Aorta (tissue), 5 donors: ENCODE results near the gene C11orf68. TPM values are rescaled to one million over a fixed set of nuclear protein-coding genes. Genes with fewer than 3 reads are reported as not detected.

ENCODE experiments used
- ATAC-seq: fragments of 200-7000 bp; cut with Tn5 transposase; one replicate; pipeline ENCODE4 v1.9.1; 2022; ENCODE audit warnings: moderate library complexity; ENCODE audit not compliant: low FRiP score
- DNase-seq, 2 donors: peaks; one replicate each; pipeline ENCODE4 v3.0.0-alpha.2; 2020
- H3K27ac ChIP-seq, 2 donors: one replicate each; pipeline ENCODE4 v1.5.1; 2013; ENCODE audit warnings: low read length in 2 of 2, mild to moderate bottlenecking in 2 of 2, moderate library complexity in 2 of 2, control low read depth in 1 of 2, inconsistent platforms in 1 of 2, low read depth in 1 of 2
- H3K27me3 ChIP-seq, 2 donors: one replicate each; pipeline ENCODE4 v1.6.1; 2013; ENCODE audit warnings: control low read depth in 1 of 2, low read length in 1 of 2, mild to moderate bottlenecking in 1 of 2, moderate library complexity in 1 of 2; ENCODE audit not compliant: insufficient read depth in 2 of 2, control insufficient read depth in 1 of 2
- H3K36me3 ChIP-seq, 2 donors: one replicate each; pipeline ENCODE4 v1.6.1; 2013; ENCODE audit warnings: control low read depth in 1 of 2, low read length in 1 of 2, mild to moderate bottlenecking in 1 of 2; ENCODE audit not compliant: insufficient read depth in 2 of 2, control insufficient read depth in 1 of 2
- H3K4me1 ChIP-seq, 2 donors: one replicate each; pipeline ENCODE4 v1.6.1; 2013; ENCODE audit warnings: low read length in 2 of 2, control low read depth in 1 of 2, mild to moderate bottlenecking in 1 of 2, moderate library complexity in 1 of 2; ENCODE audit not compliant: insufficient read depth in 2 of 2, control insufficient read depth in 1 of 2
- H3K4me3 ChIP-seq, 2 donors: one replicate each; pipeline ENCODE4 v1.5.1; 2013; ENCODE audit warnings: low read length in 2 of 2, control low read depth in 1 of 2, mild to moderate bottlenecking in 1 of 2
- H3K9me3 ChIP-seq: one replicate; pipeline ENCODE4 v1.6.1; 2013; ENCODE audit warnings: mild to moderate bottlenecking, low read length; ENCODE audit not compliant: control insufficient read depth
- WGBS, 2 donors: extraction: QIAGEN DNeasy Blood & Tissue Kit; methylation state at CpG; one replicate each; pipeline ENCODE4 v1.1.7; 2013; 5-methylcytosine and 5-hydroxymethylcytosine counted together
- intact Hi-C, 2 donors: fragments of 100-400 bp; cut with DNase I; formaldehyde crosslinking; loops; one replicate each; pipeline versions ENCODE4 v1.14.2 to v1.15.0; 2022
- polyA plus RNA-seq, 2 donors: library from polyadenylated mRNA; stranded (reverse); fragments of 200-250 nt; gene quantifications; one replicate each; pipeline ENCODE4 v1.2.3, GENCODE V29; 2013
- total RNA-seq, 2 donors: library from RNA; stranded (reverse); fragmentation: NEBNext Ultra II Directional; extraction: Animal tissue kit (Norgen Biotek cat#: 25700); gene quantifications; one replicate each; pipeline ENCODE4 v1.2.1, GENCODE V29; 2021
- donor health status: healthy with polysubstance abuse.
- donor health status: Bipolar disorder and iron deficiency.
- donor health status: DM: no; HTN: no; CAD: no.
- donor health status: DM: no; HTN: no; CAD: no.
- donor health status: DM: yes; HTN: yes; CAD: no.

The C11orf68 gene
- total and polyA plus RNA-seq, 4 donors = 34.9 to 55.3 (median 46.5) TPM

DNA sequence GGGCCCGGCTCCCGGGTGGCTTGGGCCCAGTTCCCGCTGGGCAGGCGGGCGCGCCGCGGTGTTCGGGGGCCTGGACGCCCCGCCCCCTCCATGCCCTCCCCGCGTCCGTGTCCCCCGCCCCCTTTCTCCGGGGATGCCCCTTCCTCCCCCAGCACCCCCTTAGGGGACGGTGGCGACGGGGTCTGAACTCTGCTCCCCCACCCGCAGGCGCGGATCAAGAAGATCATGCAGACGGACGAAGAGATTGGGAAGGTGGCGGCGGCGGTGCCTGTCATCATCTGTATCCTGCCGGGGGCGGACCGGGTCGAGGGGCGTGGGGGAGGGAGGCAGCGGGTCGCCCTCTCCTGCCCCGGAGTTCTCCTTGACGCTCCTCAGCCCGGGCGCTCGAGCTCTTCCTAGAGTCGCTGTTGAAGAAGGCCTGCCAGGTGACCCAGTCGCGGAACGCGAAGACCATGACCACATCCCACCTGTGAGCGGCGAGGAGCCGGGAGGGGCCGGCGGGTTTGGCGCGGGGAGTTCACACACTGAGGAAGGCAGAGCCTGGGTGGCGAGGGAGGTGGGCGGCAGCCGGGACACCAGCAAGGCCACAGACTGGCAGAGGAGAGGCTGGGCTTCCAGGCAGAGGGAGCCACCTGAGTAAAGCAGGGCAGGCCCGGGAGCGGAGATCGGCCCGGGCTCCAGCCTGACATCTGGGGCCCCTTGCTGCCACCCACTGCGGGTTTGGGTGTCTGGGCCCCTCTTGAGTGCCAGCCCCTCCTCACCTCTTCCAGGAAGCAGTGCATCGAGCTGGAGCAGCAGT lies 910 bp upstream of the C11orf68 start:
- WGBS, 2 donors = 0 to 1% methylated on average over 51 to 60 of the region's 60 CpGs
- Histone ChIP-seq H3K9me3 (no peaks in the 10 kb centered on the region), H3K36me3 (no peaks in the 10 kb centered on the region), H3K4me3 (peak overlapping the region; percentile 51 to 64), H3K27ac (peak overlapping the region in 1 of 2 donors; percentile 74), H3K27me3 (no peaks in the 10 kb centered on the region), H3K4me1 (peaks cover 0 to 1% of the 10 kb centered on the region in 2 donors)
- ATAC-seq = peak; percentile 42
- DNase-seq = peak in 1 of 2 donors; percentile 77
- intact Hi-C loops = loop anchor here (1.0 to 5.0 kb wide), 5 partner anchors 31 to 61 kb away; partner anchors contain the start of genes FIBP (in 2 of the 2), SART1 (in 2 of the 2) and CFL1 (in 1 of the 2)

DNA sequence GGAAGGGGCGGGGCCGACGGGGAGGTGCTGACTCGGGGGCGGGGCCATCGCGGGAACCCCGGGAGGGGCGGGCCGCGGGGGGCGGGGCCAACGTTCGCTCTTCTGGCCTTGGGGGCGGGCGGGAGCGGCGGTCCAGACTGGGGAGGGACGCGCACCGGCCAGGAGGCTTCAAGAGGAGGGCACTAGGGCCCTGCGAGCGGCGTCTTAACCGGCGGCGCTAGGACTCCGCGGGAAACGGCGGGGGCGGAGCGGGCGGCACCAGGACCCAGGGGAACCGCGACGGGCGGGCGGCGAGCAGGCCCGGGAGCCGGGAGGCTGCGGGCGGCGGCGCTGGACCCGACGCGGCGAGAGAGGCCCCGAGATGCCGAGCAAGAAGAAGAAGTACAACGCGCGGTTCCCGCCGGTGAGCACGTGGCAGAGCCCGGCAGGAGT lies 295 bp upstream of the C11orf68 start, which contains the start of gene DRAP1:
Gene DRAP1 (plus strand): TSS at position 286 of the 432 bp plus-strand sequence. CDS start 76 bp downstream, at position 362.
- Histone ChIP-seq H3K4me3 (peak within 1 kb of the TSS; percentile 68 to 89), H3K4me1 (peaks cover 0 to 1% of the 10 kb centered on the region in 2 donors), H3K27ac (peak within 1 kb of the TSS; percentile 83 to 91), H3K36me3 (no peaks in the 10 kb centered on the region), H3K9me3 (no peaks in the 10 kb centered on the region), H3K27me3 (no peaks in the 10 kb centered on the region)
- intact Hi-C loops = loop anchor here in 1 of 2 donors (1.0 to 2.0 kb wide), 3 partner anchors 30 to 61 kb away; partner anchors contain the start of genes CFL1, FIBP and SART1
- peak; percentile 95 for ATAC-seq
- WGBS, 2 donors = 1 to 2% methylated on average over 18 to 59 of the region's 59 CpGs
- peak; percentile 99 to 100 for DNase-seq

DNA sequence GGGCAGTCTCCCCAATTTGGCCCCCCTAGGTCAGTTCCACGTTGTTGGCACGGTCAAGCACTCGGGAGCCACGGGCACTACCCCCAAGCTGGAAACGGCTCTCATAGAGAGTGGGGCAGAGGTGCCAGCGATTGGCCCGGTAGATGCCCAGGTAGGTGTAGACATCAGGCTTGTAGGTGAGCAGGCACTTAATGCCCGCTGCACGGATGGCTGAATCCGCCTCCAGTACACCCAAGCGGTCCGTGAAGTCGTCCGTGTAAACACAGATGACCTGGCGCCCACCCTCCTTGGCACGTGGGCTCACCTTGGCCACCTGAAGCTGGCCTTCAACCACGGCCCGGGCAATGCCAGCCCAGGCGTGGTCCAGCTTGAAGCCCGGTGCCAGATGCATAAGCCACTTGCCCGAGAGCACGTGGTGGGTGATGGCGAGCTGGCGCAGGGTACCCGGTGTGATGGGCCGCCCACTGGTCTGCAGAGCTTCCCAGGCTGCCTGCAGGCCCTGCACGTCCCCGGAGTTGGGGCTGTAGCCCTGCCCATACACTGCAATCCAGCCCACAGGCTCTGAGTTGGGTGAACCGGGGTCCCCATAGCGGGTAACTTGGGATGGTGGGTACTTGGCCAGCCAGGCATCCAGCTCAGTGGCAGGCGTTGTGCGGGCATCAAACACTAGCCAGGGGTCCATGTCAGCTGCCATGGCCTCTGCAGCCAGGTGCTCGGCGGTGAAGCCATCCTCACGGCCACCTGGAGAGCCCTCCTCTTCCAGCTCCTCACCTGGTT lies 1.2 kb downstream of the C11orf68 start:
- Histone ChIP-seq H3K27ac (peak overlapping the region; percentile 83 to 91), H3K9me3 (no peaks in the 10 kb centered on the region), H3K36me3 (no peaks in the 10 kb centered on the region), H3K4me1 (peaks cover 0 to 1% of the 10 kb centered on the region in 2 donors), H3K27me3 (no peaks in the 10 kb centered on the region), H3K4me3 (peak overlapping the region; percentile 68 to 89)
- intact Hi-C loops = loop anchor here in 1 of 2 donors (2.0 kb wide), 1 partner anchor 29 kb away; the partner anchor contains the start of gene FIBP
- WGBS, 2 donors = 58 to 59% methylated on average over 35 of the region's 35 CpGs
- DNase-seq = no peak
- no peak for ATAC-seq

DNA sequence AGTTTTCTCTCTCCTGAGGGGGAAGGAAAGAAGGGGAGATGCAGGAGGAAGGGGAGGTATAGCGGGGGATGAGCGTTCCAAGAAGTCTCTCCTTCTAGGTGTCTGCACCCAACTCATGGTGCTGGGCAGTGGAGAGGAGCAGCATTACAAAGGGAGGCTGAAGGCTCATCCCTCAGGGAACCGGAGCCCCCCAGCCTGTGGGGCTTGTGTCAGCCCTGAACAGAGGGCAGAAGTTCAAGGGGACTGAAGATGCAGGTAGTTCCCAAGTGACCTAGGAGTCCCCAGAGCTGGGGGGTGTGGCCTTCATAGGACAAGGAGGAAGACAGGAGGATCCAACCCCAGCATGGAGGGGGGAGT lies 1.8 kb downstream of the C11orf68 start:
- DNase-seq (no peak), ATAC-seq (no peak)
- Histone ChIP-seq H3K4me3 (no peak overlapping the region), H3K4me1 (peaks cover 0 to 1% of the 10 kb centered on the region in 2 donors), H3K36me3 (no peaks in the 10 kb centered on the region), H3K9me3 (no peaks in the 10 kb centered on the region), H3K27ac (peak overlapping the region; percentile 23 to 91), H3K27me3 (no peaks in the 10 kb centered on the region)
- WGBS, 2 donors = 88 to 100% methylated on average over 3 of the region's 3 CpGs
- intact Hi-C loops = no loop called here

DNA sequence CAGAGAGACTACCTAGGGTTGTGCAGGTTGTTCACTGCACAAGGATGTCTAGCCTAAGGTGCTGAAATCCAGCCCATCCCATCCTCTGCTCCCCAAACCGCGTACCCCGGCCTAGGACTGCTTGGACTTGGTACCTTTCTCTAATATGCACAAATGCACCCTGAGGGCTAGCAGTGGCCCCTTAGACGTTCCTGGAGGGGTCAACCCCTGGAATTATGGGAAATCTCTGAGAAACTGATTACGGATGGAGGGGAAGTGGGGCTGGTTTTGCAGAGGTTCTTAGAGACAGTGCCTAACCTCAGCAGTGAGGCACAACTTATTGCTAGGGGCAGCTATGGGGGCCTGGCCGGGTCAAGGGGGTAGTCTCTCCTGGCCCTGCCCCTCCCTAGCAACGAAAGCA lies 2.5 kb downstream of the C11orf68 start:
- Histone ChIP-seq H3K27me3 (no peaks in the 10 kb centered on the region), H3K4me1 (peaks cover 0 to 1% of the 10 kb centered on the region in 2 donors), H3K9me3 (no peaks in the 10 kb centered on the region), H3K4me3 (no peak overlapping the region), H3K27ac (peak overlapping the region; percentile 45 to 91), H3K36me3 (no peaks in the 10 kb centered on the region)
- ATAC-seq (no peak), DNase-seq (no peak)
- intact Hi-C loops = no loop called here
- WGBS, 2 donors = 51 to 56% methylated on average over 7 of the region's 7 CpGs

DNA sequence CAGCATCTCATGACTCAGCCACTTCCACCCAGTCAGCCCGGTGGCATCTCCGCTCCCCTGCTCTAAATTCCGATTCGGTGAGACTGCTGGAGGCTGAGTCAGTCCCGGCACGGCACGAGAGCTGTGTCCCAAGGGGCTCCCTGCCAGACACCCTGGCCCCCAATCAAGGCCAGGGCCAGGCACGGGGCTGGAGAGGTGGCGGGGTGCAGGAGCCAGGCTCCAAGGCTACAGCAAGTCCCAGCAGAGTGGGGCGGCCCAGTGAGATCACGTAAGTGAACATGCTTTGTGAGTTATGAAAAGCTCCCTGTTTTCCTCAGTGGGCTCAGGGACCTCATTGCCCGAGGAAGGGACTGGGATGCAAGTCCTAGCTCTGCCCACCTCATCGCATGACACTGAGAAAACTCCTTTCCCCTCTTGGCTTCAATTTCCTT lies 3.0 kb downstream of the C11orf68 start:
- WGBS, 2 donors = 0 to 6% methylated on average over 13 of the region's 13 CpGs

DNA sequence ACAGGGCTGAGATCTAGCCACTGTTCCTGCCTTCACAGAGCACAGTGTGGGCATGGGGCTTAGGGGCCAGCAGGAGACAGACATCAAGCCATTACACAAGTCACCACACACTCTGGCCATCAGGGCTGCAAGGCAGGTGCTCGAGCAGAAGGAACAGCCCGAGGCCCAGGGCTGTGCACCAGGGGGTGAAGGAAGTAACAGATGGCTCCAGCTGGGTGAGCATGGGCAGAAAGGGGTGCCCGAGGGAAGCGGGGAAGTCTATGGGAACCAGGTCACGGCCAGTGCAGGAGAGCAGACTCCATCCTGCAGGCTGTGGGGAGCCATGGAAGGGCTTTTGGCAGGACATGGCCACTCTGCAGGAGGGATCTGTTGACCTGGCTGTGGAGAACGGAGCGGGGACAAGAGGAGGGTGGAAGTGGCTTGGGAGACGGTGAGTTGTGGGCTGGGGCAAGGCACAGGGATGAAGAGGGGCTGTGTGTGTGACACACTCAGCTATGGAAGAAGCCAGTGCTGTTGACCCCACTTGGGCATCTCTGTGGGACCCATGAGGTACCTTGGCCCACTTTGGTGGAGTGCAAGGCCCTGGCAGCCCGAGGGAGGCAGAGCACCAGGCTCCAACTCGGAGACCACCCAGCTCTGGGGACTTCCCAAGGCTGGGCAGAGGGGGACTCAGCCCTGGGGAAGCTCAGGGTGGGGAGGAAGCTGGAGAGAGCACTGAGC lies 3.6 kb downstream of the C11orf68 start:
- DNase-seq (no peak), ATAC-seq (no peak)
- intact Hi-C loops = no loop called here
- Histone ChIP-seq H3K27ac (peak overlapping the region; percentile 4 to 87), H3K27me3 (no peaks in the 10 kb centered on the region), H3K4me3 (no peak overlapping the region), H3K4me1 (peaks cover 0 to 1% of the 10 kb centered on the region in 2 donors), H3K36me3 (no peaks in the 10 kb centered on the region), H3K9me3 (no peaks in the 10 kb centered on the region)
- WGBS, 2 donors = 45 to 65% methylated on average over 7 to 10 of the region's 10 CpGs

More for the DNA sequence above, 3.0 kb downstream of the C11orf68 start:
- Histone ChIP-seq H3K4me3 (no peak overlapping the region), H3K27ac (peak overlapping the region; percentile 45 to 91), H3K36me3 (no peaks in the 10 kb centered on the region), H3K4me1 (peaks cover 0 to 1% of the 10 kb centered on the region in 2 donors), H3K9me3 (no peaks in the 10 kb centered on the region), H3K27me3 (no peaks in the 10 kb centered on the region)
- DNase-seq (peak; percentile 94 to 96), ATAC-seq (peak; percentile 64)
- intact Hi-C loops = no loop called here

DNA sequence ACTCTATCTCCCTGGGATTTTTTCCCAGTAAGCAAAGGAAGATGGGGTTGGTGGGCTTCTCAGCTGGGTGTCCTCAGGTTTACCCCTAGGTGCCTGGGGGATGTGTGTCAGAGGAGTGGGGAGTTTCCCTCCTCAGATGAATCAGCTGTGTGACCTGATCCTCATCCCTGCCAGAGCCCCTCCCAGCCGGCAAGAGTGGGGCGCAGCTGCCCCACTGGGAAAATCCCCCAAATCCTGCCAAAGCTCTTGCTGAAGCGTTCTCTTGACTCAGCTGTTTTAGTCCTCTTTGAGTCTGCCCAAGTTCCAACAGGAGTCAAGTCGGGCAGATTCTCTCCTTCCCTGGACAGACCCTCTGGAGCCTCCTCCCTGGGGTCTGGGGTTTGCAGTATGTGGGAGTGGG lies 6.0 kb downstream of the C11orf68 start:
- Histone ChIP-seq H3K9me3 (no peaks in the 10 kb centered on the region), H3K27ac (no peak overlapping the region), H3K4me1 (peaks cover 0 to 1% of the 10 kb centered on the region in 2 donors), H3K36me3 (no peaks in the 10 kb centered on the region), H3K4me3 (no peak overlapping the region), H3K27me3 (no peaks in the 10 kb centered on the region)
- 13 to 34% methylated on average over 4 of the region's 4 CpGs for WGBS, 2 donors
- DNase-seq = no peak
- intact Hi-C loops = no loop called here
- ATAC-seq = no peak
